Measurements from ENCODE around the gene CCDC138.
A peak's percentile ranks its signal among the peaks of the same experiment; 100 is the strongest.

CCDC138 gene

GRCh38 chr2:108898315-108899082 lies 111.9 kb downstream of the CCDC138 start:
- peak; percentile 29 for DNase-seq

GRCh38 chr2:108904680-108905079 lies 118.1 kb downstream of the CCDC138 start:
- no peak for DNase-seq

- no peak for DNase-seq
These were observed 118.6 kb downstream of the CCDC138 start for GRCh38 chr2:108905176-108905575.

GRCh38 chr2:108905906-108906305 lies 119.3 kb downstream of the CCDC138 start:
- DNase-seq = no peak

GRCh38 chr2:108906403-108907077 lies 120.0 kb downstream of the CCDC138 start:
- no peak for DNase-seq

- no peak for DNase-seq
These were observed 121.5 kb downstream of the CCDC138 start for GRCh38 chr2:108907822-108908712.

- DNase-seq = no peak
These were observed 122.1 kb downstream of the CCDC138 start for GRCh38 chr2:108908713-108909070.

GRCh38 chr2:108909275-108909823 lies 122.8 kb downstream of the CCDC138 start:
- DNase-seq = no peak

- no peak for DNase-seq
These were observed 123.5 kb downstream of the CCDC138 start for GRCh38 chr2:108910011-108910431.

- DNase-seq = no peak
These were observed 124.2 kb downstream of the CCDC138 start for GRCh38 chr2:108910541-108911396.

- no peak for DNase-seq
These were observed 124.8 kb downstream of the CCDC138 start for GRCh38 chr2:108911401-108911800.

GRCh38 chr2:108911807-108912628 lies 125.4 kb downstream of the CCDC138 start:
- no peak for DNase-seq

GRCh38 chr2:108912629-108912902 lies 126.0 kb downstream of the CCDC138 start:
- no peak for DNase-seq

GRCh38 chr2:108916122-108916795 lies 129.7 kb downstream of the CCDC138 start:
- no peak for DNase-seq

- no peak for DNase-seq
These were observed 130.3 kb downstream of the CCDC138 start for GRCh38 chr2:108916796-108917421.

- no peak for DNase-seq
These were observed 131.0 kb downstream of the CCDC138 start for GRCh38 chr2:108917526-108917925.

GRCh38 chr2:108918156-108918874 lies 131.7 kb downstream of the CCDC138 start:
- DNase-seq = no peak

- no peak for DNase-seq
These were observed 132.4 kb downstream of the CCDC138 start for GRCh38 chr2:108918941-108919341.

GRCh38 chr2:108919571-108920373 lies 133.2 kb downstream of the CCDC138 start:
- DNase-seq = no peak
